Endodermal cell (in vitro differentiated cells): ENCODE results near the gene ZNF222. TPM values are rescaled to one million over a fixed set of nuclear protein-coding genes. Genes with fewer than 3 reads are reported as not detected.

ENCODE experiments used
- DNase-seq: peaks from one replicate; pipeline ENCODE4 v3.0.0-alpha.2; 2017
- H3K27ac ChIP-seq: 2 replicates; pipeline ENCODE4 v1.5.1; 2013; ENCODE audit warnings: mild to moderate bottlenecking, low read depth, low read length, moderate library complexity
- H3K27me3 ChIP-seq: 2 replicates; pipeline ENCODE4 v1.6.1; 2013; ENCODE audit warnings: mild to moderate bottlenecking, low read length, moderate library complexity; ENCODE audit not compliant: insufficient read depth, control insufficient read depth, poor library complexity, severe bottlenecking
- H3K36me3 ChIP-seq: 2 replicates; pipeline ENCODE4 v1.7.0; 2013; ENCODE audit warnings: mild to moderate bottlenecking, low read length, moderate library complexity; ENCODE audit not compliant: control insufficient read depth, insufficient read depth
- H3K4me1 ChIP-seq: one replicate; pipeline ENCODE4 v1.7.0; 2013; ENCODE audit warnings: low read length; ENCODE audit not compliant: control insufficient read depth, insufficient read depth
- H3K4me3 ChIP-seq: 2 replicates; pipeline ENCODE4 v1.5.1; 2013; ENCODE audit warnings: mild to moderate bottlenecking, low read length, moderate library complexity
- H3K9ac ChIP-seq: 2 replicates; pipeline ENCODE4 v1.6.1; 2013; ENCODE audit warnings: mild to moderate bottlenecking, low read length, moderate library complexity; ENCODE audit not compliant: poor library complexity, severe bottlenecking; ENCODE audit errors: extremely low read depth
- H3K9me3 ChIP-seq: 2 replicates; pipeline ENCODE4 v1.6.1; 2013; ENCODE audit warnings: mild to moderate bottlenecking, low read length, moderate library complexity; ENCODE audit not compliant: control insufficient read depth
- H3K27ac Mint-ChIP-seq: 2 replicates; pipeline ENCODE4 v1.8.0; 2020; ENCODE audit warnings: mixed read lengths
- H3K27me3 Mint-ChIP-seq: 2 replicates; pipeline ENCODE4 v1.8.0; 2021; ENCODE audit warnings: mild to moderate bottlenecking, mixed read lengths; ENCODE audit not compliant: insufficient read depth
- H3K36me3 Mint-ChIP-seq: 2 replicates; pipeline ENCODE4 v1.8.0; 2020; ENCODE audit warnings: low read depth, mixed read lengths
- H3K4me1 Mint-ChIP-seq: 2 replicates; pipeline ENCODE4 v1.8.0; 2020; ENCODE audit warnings: mixed read lengths
- H3K4me3 Mint-ChIP-seq: 2 replicates; pipeline ENCODE4 v1.8.0; 2020; ENCODE audit warnings: mild to moderate bottlenecking, moderate library complexity, mixed read lengths
- H3K9me3 Mint-ChIP-seq: 2 replicates; pipeline ENCODE4 v1.8.0; 2020; ENCODE audit warnings: mild to moderate bottlenecking, mixed read lengths
- CTCF ChIP-seq: fragments of 200-600 bp; sonication (generic); conservative IDR thresholded peaks from 2 replicates; pipeline ENCODE4 v1.5.0; 2021; ENCODE audit warnings: antibody characterized with exemption, mild to moderate bottlenecking
- WGBS, 2 experiments: methylation state at CpG; one replicate each; pipeline versions ENCODE4 v1.1.5 to v1.1.7; 2013; ENCODE audit warnings: missing lambda C conversion rate in 2 of 2, mixed read lengths in 1 of 2; ENCODE audit not compliant: insufficient coverage in 1 of 2, insufficient read length in 1 of 2; 5-methylcytosine and 5-hydroxymethylcytosine counted together
- total RNA-seq, 2 donors: library from RNA; stranded (reverse); fragmentation: NEBNext Ultra II Directional in 1 of 2; extraction: Animal tissue kit (Norgen Biotek cat#: 25700) in 1 of 2; gene quantifications; 2 replicates in 1 of 2; 3 replicates in 1 of 2; pipeline ENCODE4 v1.2.1, GENCODE V29; 2021

ZNF222 gene
- total RNA-seq, 2 donors from 2014 or later: 5.0 to 6.0 TPM

DNA sequence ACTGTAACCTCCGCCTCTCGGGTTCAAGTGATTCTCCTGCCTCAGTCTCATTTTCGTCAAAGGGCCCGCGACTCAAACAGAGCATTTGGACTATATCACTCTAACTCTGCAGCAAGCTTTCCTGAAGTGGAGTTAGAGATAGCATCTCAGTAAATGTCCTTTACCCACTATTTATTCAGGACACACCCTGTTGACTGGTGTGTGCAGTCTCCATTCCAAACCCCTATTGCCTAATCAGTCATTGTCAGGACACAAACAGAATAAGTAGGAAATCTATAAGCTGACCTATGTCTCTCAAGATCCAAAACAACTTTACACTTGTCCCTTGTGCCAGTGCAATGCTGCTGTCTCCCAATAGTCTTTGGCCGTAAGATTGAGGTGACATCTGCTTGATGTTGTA, 1.4 kb downstream of the ZNF222 start:
- Histone ChIP-seq H3K9ac (no peak overlapping the region), H3K4me1 (no peaks in the 10 kb centered on the region), H3K36me3 (peaks cover 46% of the 10 kb centered on the region), H3K9me3 (peaks cover 21% of the 10 kb centered on the region), H3K27ac (no peak overlapping the region), H3K27me3 (peaks cover 15% of the 10 kb centered on the region), H3K4me3 (no peak overlapping the region)
- Mint-ChIP-seq H3K27ac (no peak overlapping the region), H3K36me3 (peaks cover 50% of the 10 kb centered on the region), H3K4me1 (peaks cover 9% of the 10 kb centered on the region), H3K4me3 (peak overlapping the region; percentile 97), H3K27me3 (peaks cover 17% of the 10 kb centered on the region), H3K9me3 (peaks cover 26% of the 10 kb centered on the region)
- TF ChIP-seq CTCF: no peak
- 88 to 98% methylated on average over 4 to 6 of the region's 6 CpGs for WGBS, 2 experiments
- no peak for DNase-seq

GRCh38 chr19:44032001-44032610, 6.9 kb downstream of the ZNF222 start:
- peaks cover 67% of the 10 kb centered on the region for H3K36me3 Mint-ChIP-seq
- 100% methylated on average over 1 of the region's 1 CpG for WGBS, 2 experiments
- Histone ChIP-seq H3K27ac (no peak overlapping the region), H3K36me3 (peaks cover 53% of the 10 kb centered on the region), H3K4me1 (no peaks in the 10 kb centered on the region), H3K9ac (no peak overlapping the region), H3K27me3 (no peaks in the 10 kb centered on the region), H3K9me3 (peaks cover 41% of the 10 kb centered on the region), H3K4me3 (peak overlapping the region; percentile 50)
- H3K27me3 Mint-ChIP-seq: peaks cover 4% of the 10 kb centered on the region
- TF ChIP-seq CTCF: no peak
- DNase-seq: no peak
- H3K9me3 Mint-ChIP-seq: peaks cover 77% of the 10 kb centered on the region
- no peak overlapping the region for H3K27ac Mint-ChIP-seq
- no peaks in the 10 kb centered on the region for H3K4me1 Mint-ChIP-seq
- no peak overlapping the region for H3K4me3 Mint-ChIP-seq

- Histone ChIP-seq H3K4me1 (no peaks in the 10 kb centered on the region), H3K36me3 (no peaks in the 10 kb centered on the region), H3K9me3 (no peaks in the 10 kb centered on the region), H3K27me3 (peaks cover 21% of the 10 kb centered on the region), H3K27ac (no peak overlapping the region), H3K9ac (no peak overlapping the region), H3K4me3 (no peak overlapping the region)
- 76 to 78% methylated on average over 2 of the region's 2 CpGs for WGBS, 2 experiments
- DNase-seq: no peak
- Mint-ChIP-seq H3K36me3 (no peaks in the 10 kb centered on the region), H3K27ac (no peak overlapping the region), H3K4me1 (no peaks in the 10 kb centered on the region), H3K9me3 (peaks cover 20% of the 10 kb centered on the region), H3K4me3 (no peak overlapping the region), H3K27me3 (peaks cover 14% of the 10 kb centered on the region)
- TF ChIP-seq CTCF: no peak
These were observed 17.0 kb downstream of the ZNF222 start for GRCh38 chr19:44042147-44042546.
